Progenitor cell of endocrine pancreas (in vitro differentiated cells): ENCODE data around the gene POPDC2. TPM values are rescaled to one million over a fixed set of nuclear protein-coding genes. Genes with fewer than 3 reads are reported as not detected.

Experiments used
- DNase-seq: peaks from one replicate; pipeline ENCODE4 v3.0.0; 2021; ENCODE audit warnings: low spot score; ENCODE audit not compliant: unreplicated experiment
- H3K27ac Mint-ChIP-seq: 2 replicates; pipeline ENCODE4 v1.8.0; 2021; ENCODE audit warnings: mild to moderate bottlenecking, moderate library complexity, mixed read lengths
- H3K27me3 Mint-ChIP-seq: 2 replicates; pipeline ENCODE4 v1.8.0; 2021; ENCODE audit warnings: mixed read lengths
- H3K36me3 Mint-ChIP-seq: 2 replicates; pipeline ENCODE4 v1.8.0; 2022; ENCODE audit warnings: mixed read lengths; ENCODE audit not compliant: insufficient read depth
- H3K4me1 Mint-ChIP-seq: 2 replicates; pipeline ENCODE4 v1.8.0; 2021; ENCODE audit warnings: low read depth, mixed read lengths
- H3K4me3 Mint-ChIP-seq: 2 replicates; pipeline ENCODE4 v1.8.0; 2021; ENCODE audit warnings: low read depth, mild to moderate bottlenecking, moderate library complexity, mixed read lengths
- H3K9me3 Mint-ChIP-seq: 2 replicates; pipeline ENCODE4 v1.8.0; 2021; ENCODE audit warnings: low read depth, mixed read lengths
- total RNA-seq: library from RNA; stranded (reverse); gene quantifications from 2 replicates; pipeline ENCODE4 v1.2.1, GENCODE V29; 2021
- TF ChIP-seq, protein P1 (sequence below): fragments of 200-600 bp; sonication (generic); IDR thresholded peaks from one replicate; pipeline ENCODE4 v1.5.0; 2021; ENCODE audit warnings: antibody characterized with exemption, mild to moderate bottlenecking; ENCODE audit not compliant: unreplicated experiment

POPDC2 gene
- total RNA-seq, 1 donor from 2014 or later: 3.8 TPM

DNA sequence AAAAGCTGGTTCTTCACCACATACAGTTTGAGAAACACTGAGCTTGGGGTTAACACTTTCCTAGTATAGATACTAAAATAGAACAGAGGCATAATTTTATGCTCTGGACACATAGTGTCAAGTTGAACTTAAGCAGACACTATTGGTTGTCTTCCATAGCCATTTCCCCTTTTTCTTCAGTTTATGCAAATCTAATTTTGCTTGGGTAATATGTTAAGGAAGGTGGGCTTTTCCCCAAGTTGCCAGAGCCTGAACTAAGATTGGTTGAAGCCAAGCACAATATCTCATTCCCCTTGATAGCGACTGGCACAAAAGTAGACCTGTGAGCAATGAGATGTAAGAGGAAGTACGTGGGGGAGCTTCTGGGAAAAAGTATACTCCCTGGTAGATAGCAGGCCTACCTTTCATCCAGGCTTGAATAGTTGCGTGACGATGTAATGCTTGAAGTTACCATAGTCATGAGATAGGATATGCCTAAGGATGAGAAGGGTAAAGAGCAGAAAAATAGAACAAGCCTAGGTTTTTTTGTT lies 4.5 kb upstream of the POPDC2 start:
- Mint-ChIP-seq H3K9me3 (no peaks in the 10 kb centered on the region), H3K27me3 (no peaks in the 10 kb centered on the region), H3K27ac (no peak overlapping the region), H3K36me3 (peaks cover 2% of the 10 kb centered on the region), H3K4me3 (no peak overlapping the region), H3K4me1 (no peaks in the 10 kb centered on the region)
- DNase-seq: no peak
- TF ChIP-seq, protein P1, sequence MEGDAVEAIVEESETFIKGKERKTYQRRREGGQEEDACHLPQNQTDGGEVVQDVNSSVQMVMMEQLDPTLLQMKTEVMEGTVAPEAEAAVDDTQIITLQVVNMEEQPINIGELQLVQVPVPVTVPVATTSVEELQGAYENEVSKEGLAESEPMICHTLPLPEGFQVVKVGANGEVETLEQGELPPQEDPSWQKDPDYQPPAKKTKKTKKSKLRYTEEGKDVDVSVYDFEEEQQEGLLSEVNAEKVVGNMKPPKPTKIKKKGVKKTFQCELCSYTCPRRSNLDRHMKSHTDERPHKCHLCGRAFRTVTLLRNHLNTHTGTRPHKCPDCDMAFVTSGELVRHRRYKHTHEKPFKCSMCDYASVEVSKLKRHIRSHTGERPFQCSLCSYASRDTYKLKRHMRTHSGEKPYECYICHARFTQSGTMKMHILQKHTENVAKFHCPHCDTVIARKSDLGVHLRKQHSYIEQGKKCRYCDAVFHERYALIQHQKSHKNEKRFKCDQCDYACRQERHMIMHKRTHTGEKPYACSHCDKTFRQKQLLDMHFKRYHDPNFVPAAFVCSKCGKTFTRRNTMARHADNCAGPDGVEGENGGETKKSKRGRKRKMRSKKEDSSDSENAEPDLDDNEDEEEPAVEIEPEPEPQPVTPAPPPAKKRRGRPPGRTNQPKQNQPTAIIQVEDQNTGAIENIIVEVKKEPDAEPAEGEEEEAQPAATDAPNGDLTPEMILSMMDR: no peak

DNA sequence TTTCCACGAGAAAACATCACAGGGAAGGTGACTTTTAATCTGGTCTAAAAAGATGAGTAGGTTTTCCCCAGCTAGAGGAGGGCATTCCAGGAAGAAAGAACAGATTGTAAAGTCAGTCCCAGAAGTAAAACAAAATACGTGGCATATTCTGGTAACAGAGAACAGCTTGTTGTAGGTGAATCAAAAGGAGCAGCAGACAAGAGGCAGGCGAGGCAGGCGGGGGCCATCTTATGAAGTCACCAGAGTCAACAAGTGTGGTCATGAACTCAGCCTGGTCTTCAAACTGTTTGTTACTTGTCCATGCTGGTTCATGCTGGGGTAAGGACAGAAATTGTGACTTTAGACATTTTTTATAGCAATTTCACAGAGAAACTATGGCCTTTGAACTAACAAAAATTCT lies 4.0 kb upstream of the POPDC2 start:
- no peak for DNase-seq
- TF ChIP-seq, protein P1: no peak
- H3K27ac Mint-ChIP-seq: no peak overlapping the region
- H3K9me3 Mint-ChIP-seq: no peaks in the 10 kb centered on the region
- H3K36me3 Mint-ChIP-seq: peaks cover 2% of the 10 kb centered on the region
- no peaks in the 10 kb centered on the region for H3K27me3 Mint-ChIP-seq
- H3K4me1 Mint-ChIP-seq: no peaks in the 10 kb centered on the region
- H3K4me3 Mint-ChIP-seq: no peak overlapping the region

GRCh38 chr3:119663885-119664284 lies 3.5 kb upstream of the POPDC2 start:
- H3K4me3 Mint-ChIP-seq: no peak overlapping the region
- no peaks in the 10 kb centered on the region for H3K9me3 Mint-ChIP-seq
- TF ChIP-seq, protein P1: no peak
- no peaks in the 10 kb centered on the region for H3K4me1 Mint-ChIP-seq
- H3K27me3 Mint-ChIP-seq: no peaks in the 10 kb centered on the region
- no peak overlapping the region for H3K27ac Mint-ChIP-seq
- H3K36me3 Mint-ChIP-seq: peaks cover 2% of the 10 kb centered on the region
- DNase-seq: no peak

DNA sequence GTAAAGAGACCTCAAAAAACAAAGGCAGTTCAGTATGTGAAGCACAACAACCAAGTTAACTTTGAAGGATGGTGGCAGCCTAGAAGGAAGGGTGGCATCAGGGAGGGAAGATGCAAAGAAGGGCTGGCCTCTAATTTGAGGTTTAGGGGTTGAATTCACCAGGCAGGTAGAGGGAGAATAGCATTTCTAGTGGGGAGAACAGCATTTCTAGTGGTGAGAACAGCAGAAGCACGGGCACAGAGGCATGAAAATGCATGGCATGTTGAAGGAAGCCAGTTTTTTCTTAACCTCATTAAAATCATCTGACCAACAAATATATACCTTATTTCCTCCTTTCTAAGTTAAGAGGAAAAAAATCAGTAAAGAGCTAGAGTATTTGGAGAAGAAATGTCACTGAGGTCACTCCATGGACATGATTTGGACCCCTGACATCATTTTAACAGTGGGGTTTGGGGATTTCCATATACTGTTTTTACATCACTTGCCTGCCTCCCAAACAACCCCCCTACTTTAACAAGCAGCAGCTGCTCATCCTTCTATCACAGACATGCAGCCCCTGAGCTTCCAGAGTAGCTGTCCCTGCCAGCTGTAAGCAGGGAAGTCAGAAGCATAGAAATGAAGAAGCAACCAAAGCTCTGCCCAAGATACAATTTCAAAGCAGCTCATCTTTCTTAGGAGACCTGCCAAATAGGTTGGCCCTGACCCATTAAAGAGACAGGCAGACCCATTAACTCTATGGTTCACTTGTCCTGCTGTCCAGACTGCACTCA lies 2.4 kb upstream of the POPDC2 start:
- no peaks in the 10 kb centered on the region for H3K9me3 Mint-ChIP-seq
- TF ChIP-seq, protein P1: no peak
- H3K36me3 Mint-ChIP-seq: peaks cover 2% of the 10 kb centered on the region

GRCh38 chr3:119659606-119660291 lies 640 bp downstream of the POPDC2 start:
- DNase-seq: no peak
- H3K36me3 Mint-ChIP-seq: no peaks in the 10 kb centered on the region
- H3K27me3 Mint-ChIP-seq: no peaks in the 10 kb centered on the region
- no peak overlapping the region for H3K4me3 Mint-ChIP-seq
- no peaks in the 10 kb centered on the region for H3K4me1 Mint-ChIP-seq
- H3K9me3 Mint-ChIP-seq: no peaks in the 10 kb centered on the region
- TF ChIP-seq, protein P1: no peak
- no peak overlapping the region for H3K27ac Mint-ChIP-seq

More for the DNA sequence above, 2.4 kb upstream of the POPDC2 start:
- Mint-ChIP-seq H3K4me3 (no peak overlapping the region), H3K27ac (no peak overlapping the region), H3K4me1 (no peaks in the 10 kb centered on the region), H3K27me3 (no peaks in the 10 kb centered on the region)
- DNase-seq: no peak
